GM19043 (cell line): ENCODE results near the gene FUCA1.
"Not testable (repeated sequence)": the region's sequence is repeated elsewhere in the genome, so short reads cannot be mapped to it uniquely, and the experiment has no call there.

ENCODE experiments used
- ATAC-seq: cut with Tn5 transposase; IDR thresholded peaks from one replicate; pipeline ENCODE4 v1.9.1; 2021; ENCODE audit warnings: low read depth; ENCODE audit not compliant: unreplicated experiment

Gene FUCA1

DNA sequence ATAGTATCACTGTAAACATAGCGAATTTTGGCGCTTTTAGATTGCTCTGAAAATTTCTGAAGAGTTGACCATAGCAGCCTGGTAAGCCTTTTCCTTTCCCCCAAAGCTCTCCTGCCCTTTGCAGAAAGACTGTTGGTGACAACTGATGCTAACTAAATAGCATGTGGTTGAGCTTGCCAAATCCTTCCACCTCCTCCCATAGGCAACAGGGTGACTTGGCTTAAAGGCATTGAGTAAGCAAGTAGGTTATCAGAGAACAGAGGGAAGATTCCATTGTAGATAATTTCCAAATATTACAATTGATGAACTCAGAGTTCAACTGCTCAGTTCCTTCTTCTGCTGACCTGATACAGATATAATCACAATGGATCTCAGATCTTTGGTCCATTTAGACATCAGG, 22.9 kb downstream of the FUCA1 start:
- ATAC-seq: no peak

DNA sequence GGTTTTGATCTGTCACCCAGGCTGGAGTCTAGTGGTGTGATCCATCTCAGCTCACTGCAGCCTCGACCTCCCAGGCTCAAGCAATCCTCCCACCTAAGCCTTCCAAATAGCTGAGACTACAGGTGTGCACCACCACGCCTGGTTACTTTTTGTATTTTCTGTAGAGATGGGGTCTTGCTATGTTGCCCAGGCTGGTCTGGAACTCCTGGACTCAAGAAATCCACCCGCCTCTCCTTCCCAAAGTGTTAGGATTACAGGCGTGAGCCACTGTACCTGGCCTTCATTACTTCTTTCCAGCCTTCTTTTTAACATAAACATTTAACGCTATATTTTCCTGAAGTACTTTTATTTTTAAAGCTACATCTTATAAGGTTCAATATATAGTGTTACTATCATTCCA, 24.4 kb downstream of the FUCA1 start:
- no peak for ATAC-seq

DNA sequence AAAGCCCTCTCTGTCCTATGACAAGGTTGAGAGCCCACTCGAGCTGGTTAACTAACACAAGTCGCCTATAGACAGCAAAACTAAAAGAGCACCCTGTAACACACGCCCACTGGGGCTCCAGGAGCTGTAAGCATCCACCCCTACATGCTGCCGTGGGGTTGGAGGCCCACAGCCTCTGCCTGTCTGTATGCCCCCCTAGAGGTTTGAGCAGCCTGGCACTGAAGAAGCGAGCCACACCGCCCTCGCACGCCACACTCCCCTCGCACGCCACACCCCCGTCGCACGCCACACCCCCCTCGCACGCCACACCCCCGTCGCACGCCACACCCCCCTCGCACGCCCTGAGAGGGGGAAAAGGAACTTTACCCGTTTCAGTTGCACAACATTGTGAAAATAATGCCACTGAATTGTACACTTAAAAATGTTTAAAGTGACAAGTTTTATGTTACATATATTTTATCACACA, 29.7 kb downstream of the FUCA1 start:
- no peak for ATAC-seq

- no peak for ATAC-seq
Measured at GRCh38 chr1:23837908-23838307, 30.2 kb downstream of the FUCA1 start.

- no peak for ATAC-seq
Measured at GRCh38 chr1:23836037-23836436, 32.1 kb downstream of the FUCA1 start.

DNA sequence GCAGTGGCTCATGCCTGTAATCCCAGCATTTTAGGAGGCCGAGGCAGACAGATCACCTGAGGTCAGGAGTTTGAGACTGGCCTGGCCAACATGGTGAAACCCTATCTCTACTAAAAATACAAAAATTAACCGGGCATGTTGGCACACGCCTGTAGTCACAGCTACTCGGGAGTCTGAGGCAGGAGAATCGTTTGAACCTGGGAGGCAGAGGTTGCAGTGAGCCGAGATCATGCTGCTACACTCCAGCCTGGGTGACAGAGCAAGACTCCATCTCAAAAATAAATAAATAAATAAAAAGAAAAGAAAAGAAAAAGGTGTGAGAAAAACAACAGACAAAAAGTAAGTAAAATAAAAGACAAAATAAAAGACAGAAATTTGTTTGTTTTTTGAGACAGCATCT, 33.9 kb downstream of the FUCA1 start:
- ATAC-seq: not testable (repeated sequence)

DNA sequence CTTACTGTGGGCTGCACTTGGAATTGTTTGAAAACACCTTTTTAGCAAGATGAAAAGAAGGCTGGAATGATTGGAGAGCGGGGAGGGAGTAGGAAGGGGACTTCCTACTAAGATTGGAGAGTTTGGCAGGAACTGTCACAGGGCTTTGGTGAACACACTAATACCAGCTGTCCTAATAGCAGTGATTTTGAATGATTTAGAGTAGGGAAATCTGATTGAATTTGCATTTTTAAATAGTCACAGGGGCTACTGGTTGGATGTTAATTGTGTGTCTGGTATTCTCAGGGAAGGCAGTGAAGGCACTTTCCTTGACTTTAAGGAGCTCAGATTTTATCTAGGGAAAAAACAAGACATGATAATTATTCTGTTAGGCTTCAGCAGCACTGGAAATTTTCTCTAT, 40.4 kb downstream of the FUCA1 start:
- no peak for ATAC-seq

DNA sequence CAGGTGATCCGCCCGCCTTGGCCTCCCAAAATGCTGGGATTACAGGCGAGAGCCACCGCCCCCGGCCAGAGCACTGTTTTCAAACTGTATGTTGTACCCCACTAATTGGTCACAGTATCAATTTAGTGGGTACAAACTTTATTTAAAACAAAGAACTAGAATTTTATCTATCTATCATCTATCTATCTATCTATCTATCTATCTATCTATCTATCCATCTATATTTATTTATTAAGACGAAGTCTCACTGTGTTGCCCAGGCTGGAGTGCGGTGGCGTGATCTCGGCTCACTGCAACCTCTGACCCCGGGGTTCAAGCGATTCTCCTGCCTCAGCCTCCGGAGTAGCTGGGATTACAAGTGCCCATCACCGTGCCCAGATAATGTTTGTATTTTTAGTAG, 41.5 kb downstream of the FUCA1 start:
- ATAC-seq: not testable (repeated sequence)

DNA sequence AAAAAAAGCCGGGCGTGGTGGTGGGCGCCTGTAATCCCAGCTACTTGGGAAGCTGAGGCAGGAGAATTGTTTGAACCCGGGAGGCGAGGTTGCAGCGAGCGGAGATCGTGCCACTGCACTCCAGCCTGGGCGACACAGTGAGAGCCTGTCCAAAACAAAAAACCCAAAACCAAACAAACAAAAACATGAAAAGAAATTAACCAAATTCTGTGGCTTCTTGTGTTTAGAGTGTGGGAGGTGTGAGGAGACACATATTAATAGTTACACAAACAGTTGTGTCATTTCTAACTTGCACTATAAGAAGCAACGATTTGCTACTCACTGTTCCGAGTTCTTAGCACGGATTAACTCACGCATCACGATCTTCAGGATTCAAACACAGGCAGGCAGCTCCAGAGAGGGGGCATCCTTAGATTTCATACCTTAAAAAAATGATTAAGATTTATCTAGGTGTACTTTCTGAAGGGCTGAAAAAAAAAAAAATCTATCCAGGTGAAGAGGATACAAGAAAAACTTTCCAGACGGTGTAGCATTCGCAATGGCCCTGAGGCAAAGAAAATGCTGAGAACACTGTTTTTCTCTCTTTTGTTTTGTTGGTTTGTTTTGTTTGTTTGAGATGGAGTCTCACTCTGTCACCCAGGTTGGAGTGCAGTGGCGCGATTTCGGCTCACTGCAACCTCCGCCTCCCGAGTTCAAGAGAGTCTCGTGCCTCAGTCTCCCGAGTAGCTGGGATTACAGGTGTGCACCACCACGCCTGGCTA, 42.1 kb downstream of the FUCA1 start:
- no peak for ATAC-seq

GRCh38 chr1:23825076-23825761, 42.9 kb downstream of the FUCA1 start, which contains the start of gene HMGCL:
Gene HMGCL, minus strand, starts transcription at chr1:23825429. Its CDS starts 14 bp downstream, at chr1:23825415.
- no peak for ATAC-seq

- ATAC-seq: no peak
Measured at GRCh38 chr1:23824711-23825075, 43.4 kb downstream of the FUCA1 start.

DNA sequence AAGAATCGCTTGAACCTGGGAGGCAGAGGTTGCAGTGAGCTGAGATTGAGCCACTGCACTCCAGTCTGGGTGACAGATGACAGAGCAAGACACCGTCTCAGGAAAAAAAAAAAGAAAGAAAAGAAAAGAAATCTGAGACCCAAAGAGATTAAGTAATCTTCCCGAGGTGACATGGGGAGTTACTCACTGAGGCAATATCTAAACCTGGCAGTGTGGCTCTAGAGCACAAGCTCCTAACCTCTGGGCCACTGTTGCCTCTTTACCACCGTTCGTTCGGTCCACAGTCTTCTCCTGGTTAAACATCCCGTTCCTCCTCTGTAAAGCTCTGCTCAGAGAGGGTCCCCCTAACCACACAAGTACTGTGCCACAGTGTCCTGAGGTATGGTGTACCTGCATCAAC, 44.3 kb downstream of the FUCA1 start:
- ATAC-seq: no peak

GRCh38 chr1:23817633-23818032, 50.5 kb downstream of the FUCA1 start:
- no peak for ATAC-seq

- no peak for ATAC-seq
Measured at GRCh38 chr1:23816906-23817305, 51.2 kb downstream of the FUCA1 start.

- ATAC-seq: no peak
Measured at GRCh38 chr1:23816361-23816760, 51.7 kb downstream of the FUCA1 start.

DNA sequence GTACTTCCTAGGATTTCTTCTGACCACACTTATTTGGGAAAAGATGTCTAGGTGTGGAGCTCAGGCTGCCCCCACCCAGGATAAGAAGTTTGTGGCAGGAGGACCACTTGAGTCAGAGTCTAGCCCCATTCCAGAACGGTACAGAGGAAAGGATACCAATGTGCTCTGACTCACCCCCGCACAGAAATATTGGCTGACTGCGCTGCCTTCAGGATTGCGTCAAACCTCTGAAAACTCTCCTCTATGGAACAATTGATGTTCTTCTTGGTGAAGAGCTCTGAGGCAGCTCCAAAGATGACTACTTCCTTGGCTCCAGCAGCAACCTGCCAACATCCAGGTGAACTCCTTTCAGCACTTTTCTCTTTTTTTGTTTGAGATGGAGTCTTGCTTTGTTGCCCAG, 54.1 kb downstream of the FUCA1 start:
- ATAC-seq: no peak

DNA sequence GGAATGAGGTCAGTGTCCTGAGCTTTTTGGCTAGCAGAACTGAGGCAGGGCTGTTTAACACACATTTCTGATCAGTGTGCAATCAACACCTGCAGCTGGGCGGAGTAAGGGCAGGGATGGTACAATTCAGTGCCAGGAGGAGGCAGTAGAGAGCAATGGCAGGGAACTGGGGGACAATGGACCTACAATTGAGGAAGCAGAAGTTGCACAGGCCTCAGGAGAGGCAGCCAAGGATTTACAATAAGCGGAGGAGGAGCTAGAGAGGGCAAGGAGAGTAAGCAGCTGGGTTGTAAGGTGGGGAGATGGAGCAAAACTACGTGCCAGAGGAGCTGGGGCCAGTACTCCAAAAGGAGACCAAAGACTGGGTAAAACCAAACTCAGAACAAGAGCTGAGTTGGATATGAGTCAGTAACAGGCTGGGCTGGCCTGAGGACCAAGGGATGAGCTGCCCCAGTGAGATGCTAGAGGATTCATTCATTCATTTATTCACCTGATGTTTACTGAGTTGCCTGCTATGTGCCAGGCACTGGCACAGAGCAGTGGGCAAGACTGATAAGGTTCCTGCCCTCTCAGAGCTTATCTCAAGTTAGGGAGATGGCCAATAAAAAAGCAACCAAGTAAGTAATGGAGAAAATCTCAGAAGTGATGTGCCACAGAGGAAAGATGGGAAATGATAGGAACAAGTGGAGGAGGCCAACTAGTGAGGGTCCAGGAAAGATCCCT, 57.1 kb downstream of the FUCA1 start:
- no peak for ATAC-seq

DNA sequence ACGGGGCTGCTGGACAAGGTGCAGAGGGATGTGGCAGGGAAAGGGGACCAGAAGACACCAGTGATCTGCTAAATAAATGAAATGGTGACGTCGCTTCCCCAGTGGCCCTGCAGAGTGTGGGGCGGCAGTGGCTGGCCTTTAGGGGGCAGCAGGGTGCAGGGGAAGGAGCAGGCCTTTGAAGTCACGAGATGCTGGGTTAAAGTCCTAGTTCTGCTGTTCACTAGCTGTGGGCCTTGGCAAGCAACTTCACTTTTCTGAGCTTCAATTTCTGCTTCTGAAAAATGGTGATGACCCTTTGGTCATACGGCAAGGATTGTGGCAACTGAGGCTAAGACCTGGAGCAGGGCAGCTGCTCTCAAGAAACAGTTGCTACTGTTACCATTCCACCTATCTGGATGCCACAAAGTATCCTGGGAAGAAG, 58.3 kb downstream of the FUCA1 start:
- no peak for ATAC-seq

- no peak for ATAC-seq
Measured at GRCh38 chr1:23807453-23807852, 60.6 kb downstream of the FUCA1 start.

- ATAC-seq: no peak
Measured at GRCh38 chr1:23806280-23806679, 61.8 kb downstream of the FUCA1 start.

GRCh38 chr1:23805025-23805424, 63.1 kb downstream of the FUCA1 start:
- ATAC-seq: no peak
